Measurements from ENCODE around the gene DHRSX. TPM values are rescaled to one million over a fixed set of nuclear protein-coding genes. Genes with fewer than 3 reads are reported as not detected.

Gene DHRSX
- total and polyA plus RNA-seq, 9 of the 15 experiments (the other 6 are each of a cell fraction or from before 2014, with no cell fraction given) = 0.59 to 11.0 (median 6.2) TPM

- TF ChIP-seq, protein P1, sequence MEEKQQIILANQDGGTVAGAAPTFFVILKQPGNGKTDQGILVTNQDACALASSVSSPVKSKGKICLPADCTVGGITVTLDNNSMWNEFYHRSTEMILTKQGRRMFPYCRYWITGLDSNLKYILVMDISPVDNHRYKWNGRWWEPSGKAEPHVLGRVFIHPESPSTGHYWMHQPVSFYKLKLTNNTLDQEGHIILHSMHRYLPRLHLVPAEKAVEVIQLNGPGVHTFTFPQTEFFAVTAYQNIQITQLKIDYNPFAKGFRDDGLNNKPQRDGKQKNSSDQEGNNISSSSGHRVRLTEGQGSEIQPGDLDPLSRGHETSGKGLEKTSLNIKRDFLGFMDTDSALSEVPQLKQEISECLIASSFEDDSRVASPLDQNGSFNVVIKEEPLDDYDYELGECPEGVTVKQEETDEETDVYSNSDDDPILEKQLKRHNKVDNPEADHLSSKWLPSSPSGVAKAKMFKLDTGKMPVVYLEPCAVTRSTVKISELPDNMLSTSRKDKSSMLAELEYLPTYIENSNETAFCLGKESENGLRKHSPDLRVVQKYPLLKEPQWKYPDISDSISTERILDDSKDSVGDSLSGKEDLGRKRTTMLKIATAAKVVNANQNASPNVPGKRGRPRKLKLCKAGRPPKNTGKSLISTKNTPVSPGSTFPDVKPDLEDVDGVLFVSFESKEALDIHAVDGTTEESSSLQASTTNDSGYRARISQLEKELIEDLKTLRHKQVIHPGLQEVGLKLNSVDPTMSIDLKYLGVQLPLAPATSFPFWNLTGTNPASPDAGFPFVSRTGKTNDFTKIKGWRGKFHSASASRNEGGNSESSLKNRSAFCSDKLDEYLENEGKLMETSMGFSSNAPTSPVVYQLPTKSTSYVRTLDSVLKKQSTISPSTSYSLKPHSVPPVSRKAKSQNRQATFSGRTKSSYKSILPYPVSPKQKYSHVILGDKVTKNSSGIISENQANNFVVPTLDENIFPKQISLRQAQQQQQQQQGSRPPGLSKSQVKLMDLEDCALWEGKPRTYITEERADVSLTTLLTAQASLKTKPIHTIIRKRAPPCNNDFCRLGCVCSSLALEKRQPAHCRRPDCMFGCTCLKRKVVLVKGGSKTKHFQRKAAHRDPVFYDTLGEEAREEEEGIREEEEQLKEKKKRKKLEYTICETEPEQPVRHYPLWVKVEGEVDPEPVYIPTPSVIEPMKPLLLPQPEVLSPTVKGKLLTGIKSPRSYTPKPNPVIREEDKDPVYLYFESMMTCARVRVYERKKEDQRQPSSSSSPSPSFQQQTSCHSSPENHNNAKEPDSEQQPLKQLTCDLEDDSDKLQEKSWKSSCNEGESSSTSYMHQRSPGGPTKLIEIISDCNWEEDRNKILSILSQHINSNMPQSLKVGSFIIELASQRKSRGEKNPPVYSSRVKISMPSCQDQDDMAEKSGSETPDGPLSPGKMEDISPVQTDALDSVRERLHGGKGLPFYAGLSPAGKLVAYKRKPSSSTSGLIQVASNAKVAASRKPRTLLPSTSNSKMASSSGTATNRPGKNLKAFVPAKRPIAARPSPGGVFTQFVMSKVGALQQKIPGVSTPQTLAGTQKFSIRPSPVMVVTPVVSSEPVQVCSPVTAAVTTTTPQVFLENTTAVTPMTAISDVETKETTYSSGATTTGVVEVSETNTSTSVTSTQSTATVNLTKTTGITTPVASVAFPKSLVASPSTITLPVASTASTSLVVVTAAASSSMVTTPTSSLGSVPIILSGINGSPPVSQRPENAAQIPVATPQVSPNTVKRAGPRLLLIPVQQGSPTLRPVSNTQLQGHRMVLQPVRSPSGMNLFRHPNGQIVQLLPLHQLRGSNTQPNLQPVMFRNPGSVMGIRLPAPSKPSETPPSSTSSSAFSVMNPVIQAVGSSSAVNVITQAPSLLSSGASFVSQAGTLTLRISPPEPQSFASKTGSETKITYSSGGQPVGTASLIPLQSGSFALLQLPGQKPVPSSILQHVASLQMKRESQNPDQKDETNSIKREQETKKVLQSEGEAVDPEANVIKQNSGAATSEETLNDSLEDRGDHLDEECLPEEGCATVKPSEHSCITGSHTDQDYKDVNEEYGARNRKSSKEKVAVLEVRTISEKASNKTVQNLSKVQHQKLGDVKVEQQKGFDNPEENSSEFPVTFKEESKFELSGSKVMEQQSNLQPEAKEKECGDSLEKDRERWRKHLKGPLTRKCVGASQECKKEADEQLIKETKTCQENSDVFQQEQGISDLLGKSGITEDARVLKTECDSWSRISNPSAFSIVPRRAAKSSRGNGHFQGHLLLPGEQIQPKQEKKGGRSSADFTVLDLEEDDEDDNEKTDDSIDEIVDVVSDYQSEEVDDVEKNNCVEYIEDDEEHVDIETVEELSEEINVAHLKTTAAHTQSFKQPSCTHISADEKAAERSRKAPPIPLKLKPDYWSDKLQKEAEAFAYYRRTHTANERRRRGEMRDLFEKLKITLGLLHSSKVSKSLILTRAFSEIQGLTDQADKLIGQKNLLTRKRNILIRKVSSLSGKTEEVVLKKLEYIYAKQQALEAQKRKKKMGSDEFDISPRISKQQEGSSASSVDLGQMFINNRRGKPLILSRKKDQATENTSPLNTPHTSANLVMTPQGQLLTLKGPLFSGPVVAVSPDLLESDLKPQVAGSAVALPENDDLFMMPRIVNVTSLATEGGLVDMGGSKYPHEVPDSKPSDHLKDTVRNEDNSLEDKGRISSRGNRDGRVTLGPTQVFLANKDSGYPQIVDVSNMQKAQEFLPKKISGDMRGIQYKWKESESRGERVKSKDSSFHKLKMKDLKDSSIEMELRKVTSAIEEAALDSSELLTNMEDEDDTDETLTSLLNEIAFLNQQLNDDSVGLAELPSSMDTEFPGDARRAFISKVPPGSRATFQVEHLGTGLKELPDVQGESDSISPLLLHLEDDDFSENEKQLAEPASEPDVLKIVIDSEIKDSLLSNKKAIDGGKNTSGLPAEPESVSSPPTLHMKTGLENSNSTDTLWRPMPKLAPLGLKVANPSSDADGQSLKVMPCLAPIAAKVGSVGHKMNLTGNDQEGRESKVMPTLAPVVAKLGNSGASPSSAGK (IDR thresholded peaks at IDR 0.05) = peak; percentile 44; the same call in 1 of the 2 replicates
- TF ChIP-seq, protein P2, sequence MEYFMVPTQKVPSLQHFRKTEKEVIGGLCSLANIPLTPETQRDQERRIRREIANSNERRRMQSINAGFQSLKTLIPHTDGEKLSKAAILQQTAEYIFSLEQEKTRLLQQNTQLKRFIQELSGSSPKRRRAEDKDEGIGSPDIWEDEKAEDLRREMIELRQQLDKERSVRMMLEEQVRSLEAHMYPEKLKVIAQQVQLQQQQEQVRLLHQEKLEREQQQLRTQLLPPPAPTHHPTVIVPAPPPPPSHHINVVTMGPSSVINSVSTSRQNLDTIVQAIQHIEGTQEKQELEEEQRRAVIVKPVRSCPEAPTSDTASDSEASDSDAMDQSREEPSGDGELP (CRISPR knock-in tag; IDR thresholded peaks at IDR 0.05; ENCODE audit: borderline replicate concordance) = peak; percentile 62
- TF ChIP-seq HDAC2 (IDR thresholded peaks at IDR 0.05) = no peak
- TF ChIP-seq, protein P3, sequence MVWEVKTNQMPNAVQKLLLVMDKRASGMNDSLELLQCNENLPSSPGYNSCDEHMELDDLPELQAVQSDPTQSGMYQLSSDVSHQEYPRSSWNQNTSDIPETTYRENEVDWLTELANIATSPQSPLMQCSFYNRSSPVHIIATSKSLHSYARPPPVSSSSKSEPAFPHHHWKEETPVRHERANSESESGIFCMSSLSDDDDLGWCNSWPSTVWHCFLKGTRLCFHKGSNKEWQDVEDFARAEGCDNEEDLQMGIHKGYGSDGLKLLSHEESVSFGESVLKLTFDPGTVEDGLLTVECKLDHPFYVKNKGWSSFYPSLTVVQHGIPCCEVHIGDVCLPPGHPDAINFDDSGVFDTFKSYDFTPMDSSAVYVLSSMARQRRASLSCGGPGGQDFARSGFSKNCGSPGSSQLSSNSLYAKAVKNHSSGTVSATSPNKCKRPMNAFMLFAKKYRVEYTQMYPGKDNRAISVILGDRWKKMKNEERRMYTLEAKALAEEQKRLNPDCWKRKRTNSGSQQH (CRISPR knock-in tag; IDR thresholded peaks at IDR 0.05) = no peak
- TF ChIP-seq LEF1 (IDR thresholded peaks at IDR 0.05) = no peak
- no peak for TF ChIP-seq BMI1 (IDR thresholded peaks at IDR 0.05; ENCODE audit: low read length)
Measured at GRCh38 chrX:2457289-2458133, 43.3 kb downstream of the DHRSX start (continued).
